ENCODE results near the gene TF. TPM values are rescaled to one million over a fixed set of nuclear protein-coding genes. Genes with fewer than 3 reads are reported as not detected.

Gene TF
- polyA plus RNA-seq, 1 of the 3 experiments (the other 2 are of a cell fraction), result 0.08 TPM

GRCh38 chr3:133756716-133757694, 10.8 kb downstream of the TF start:
- Histone ChIP-seq H2AFZ (ENCODE audit: low read depth) (no peak overlapping the region), H3K9ac (no peak overlapping the region), H3K9me3 (no peaks in the 10 kb centered on the region), H3K4me1 (ENCODE audit: control insufficient read depth in 1 of 2, insufficient read depth in 2 of 2, low read depth in 1 of 2, low read length in 1 of 2) (no peaks in the 10 kb centered on the region), H3F3A (replicated peaks; ENCODE audit: insufficient read depth) (no peaks in the 10 kb centered on the region), H3K27ac (ENCODE audit: low read depth in 2 of 2, low read length in 1 of 2) (no peak overlapping the region), H3K9me2 (no peaks in the 10 kb centered on the region), H3K27me3 (ENCODE audit: insufficient read depth) (no peaks in the 10 kb centered on the region; the same call in 1 of the 2 replicates), H3K36me3 (replicated peaks in 1 of 2; ENCODE audit: control insufficient read depth in 1 of 2, insufficient read depth in 2 of 2, low read length in 1 of 2) (no peaks in the 10 kb centered on the region), H3K4me2 (no peak overlapping the region), H3K79me2 (ENCODE audit: insufficient read depth) (no peaks in the 10 kb centered on the region), H4K20me1 (ENCODE audit: insufficient read depth) (no peaks in the 10 kb centered on the region), H3K4me3 (ENCODE audit: low read depth in 2 of 2, low read length in 1 of 2) (no peak overlapping the region)
- no peak for DNase-seq
- ChIA-PET POLR2A (no interaction called here), CTCF (no interaction called here)
- no peak for TF ChIP-seq IRF3 (IDR thresholded peaks at IDR 0.05; ENCODE audit: low read depth, low read length)
- TF ChIP-seq USF1 (IDR thresholded peaks at IDR 0.05; ENCODE audit: borderline replicate concordance, low read depth), result no peak
- TF ChIP-seq GATA2 (CRISPR knock-in tag; IDR thresholded peaks at IDR 0.05), result no peak
- no peak for TF ChIP-seq JUND (IDR thresholded peaks at IDR 0.05)
- TF ChIP-seq ELF1 (IDR thresholded peaks at IDR 0.05), result no peak
- 63% methylated on average over 19 of the region's 20 CpGs for WGBS (ENCODE audit: low lambda C conversion rate)

GRCh38 chr3:133757701-133758567, 11.7 kb downstream of the TF start:
- no peak overlapping the region for H2AFZ ChIP-seq (ENCODE audit: low read depth)
- H3K4me1 ChIP-seq (ENCODE audit: control insufficient read depth in 1 of 2, insufficient read depth in 2 of 2, low read depth in 1 of 2, low read length in 1 of 2), result no peaks in the 10 kb centered on the region
- H3K9me3 ChIP-seq, result no peaks in the 10 kb centered on the region
- CTCF ChIA-PET, result no interaction called here
- no peaks in the 10 kb centered on the region for H3F3A ChIP-seq (replicated peaks; ENCODE audit: insufficient read depth)
- H4K20me1 ChIP-seq (ENCODE audit: insufficient read depth), result no peaks in the 10 kb centered on the region
- no peak overlapping the region for H3K9ac ChIP-seq
- no peak overlapping the region for H3K4me2 ChIP-seq
- no peaks in the 10 kb centered on the region for H3K9me2 ChIP-seq
- WGBS (ENCODE audit: low lambda C conversion rate), result 43% methylated on average over 6 of the region's 6 CpGs
- no peak for DNase-seq
- no peaks in the 10 kb centered on the region for H3K79me2 ChIP-seq (ENCODE audit: insufficient read depth)
- H3K27ac ChIP-seq (ENCODE audit: low read depth in 2 of 2, low read length in 1 of 2), result no peak overlapping the region
- H3K36me3 ChIP-seq (replicated peaks in 1 of 2; ENCODE audit: control insufficient read depth in 1 of 2, insufficient read depth in 2 of 2, low read length in 1 of 2), result no peaks in the 10 kb centered on the region
- H3K4me3 ChIP-seq (ENCODE audit: low read depth in 2 of 2, low read length in 1 of 2), result no peak overlapping the region
- H3K27me3 ChIP-seq (ENCODE audit: insufficient read depth), result no peaks in the 10 kb centered on the region; the same call in 1 of the 2 replicates
- POLR2A ChIA-PET, result no interaction called here
- TF ChIP-seq RCOR1 (IDR thresholded peaks at IDR 0.05; ENCODE audit: low read length) (no peak), MEF2A (IDR thresholded peaks at IDR 0.05; ENCODE audit: borderline replicate concordance, low read depth) (no peak), EP300 (IDR thresholded peaks at IDR 0.05; ENCODE audit: borderline replicate concordance in 1 of 2, low read depth in 1 of 2, low read length in 1 of 2) (no peak), GATA2 (CRISPR knock-in tag; IDR thresholded peaks at IDR 0.05) (no peak), GABPA (IDR thresholded peaks at IDR 0.05; ENCODE audit: low read depth) (no peak), NFIC (IDR thresholded peaks at IDR 0.05; ENCODE audit: borderline replicate concordance) (no peak), IRF3 (IDR thresholded peaks at IDR 0.05; ENCODE audit: low read depth, low read length) (no peak), MAX (IDR thresholded peaks at IDR 0.05; ENCODE audit: low read depth) (no peak), YY1 (IDR thresholded peaks at IDR 0.05; ENCODE audit: low read depth) (no peak), CHD2 (IDR thresholded peaks at IDR 0.05; ENCODE audit: low read length, partially characterized antibody) (no peak), CTCF (IDR thresholded peaks at IDR 0.05) (no peak), FOSL2 (IDR thresholded peaks at IDR 0.05; ENCODE audit: borderline replicate concordance, low read depth) (no peak), EZH2phosphoT487 (IDR thresholded peaks at IDR 0.05; ENCODE audit: borderline replicate concordance, low read depth) (no peak)
- TF ChIP-seq, protein P1, sequence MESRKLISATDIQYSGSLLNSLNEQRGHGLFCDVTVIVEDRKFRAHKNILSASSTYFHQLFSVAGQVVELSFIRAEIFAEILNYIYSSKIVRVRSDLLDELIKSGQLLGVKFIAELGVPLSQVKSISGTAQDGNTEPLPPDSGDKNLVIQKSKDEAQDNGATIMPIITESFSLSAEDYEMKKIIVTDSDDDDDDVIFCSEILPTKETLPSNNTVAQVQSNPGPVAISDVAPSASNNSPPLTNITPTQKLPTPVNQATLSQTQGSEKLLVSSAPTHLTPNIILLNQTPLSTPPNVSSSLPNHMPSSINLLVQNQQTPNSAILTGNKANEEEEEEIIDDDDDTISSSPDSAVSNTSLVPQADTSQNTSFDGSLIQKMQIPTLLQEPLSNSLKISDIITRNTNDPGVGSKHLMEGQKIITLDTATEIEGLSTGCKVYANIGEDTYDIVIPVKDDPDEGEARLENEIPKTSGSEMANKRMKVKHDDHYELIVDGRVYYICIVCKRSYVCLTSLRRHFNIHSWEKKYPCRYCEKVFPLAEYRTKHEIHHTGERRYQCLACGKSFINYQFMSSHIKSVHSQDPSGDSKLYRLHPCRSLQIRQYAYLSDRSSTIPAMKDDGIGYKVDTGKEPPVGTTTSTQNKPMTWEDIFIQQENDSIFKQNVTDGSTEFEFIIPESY (IDR thresholded peaks at IDR 0.05; ENCODE audit: borderline replicate concordance, low read depth), result no peak
